Kidney (tissue), 14 donors: ENCODE measurements around the gene KBTBD13. TPM values are rescaled to one million over a fixed set of nuclear protein-coding genes. Genes with fewer than 3 reads are reported as not detected.

Experiments used
- DNase-seq, 5 donors: peaks; one replicate each; pipeline ENCODE4 v3.0.0-alpha.2; 2013 to 2020
- FAIRE-seq: peaks from 2 replicates; lab custom pipeline; 2012; peaks lifted over from hg19 to GRCh38; lab: Jason Lieb, UNC
- H3K27ac ChIP-seq, 2 donors: one replicate each; pipeline ENCODE4 v1.7.0; 2013; ENCODE audit warnings: low read depth in 2 of 2, low read length in 2 of 2, inconsistent platforms in 1 of 2
- H3K27me3 ChIP-seq: one replicate; pipeline ENCODE4 v1.7.1; 2013; ENCODE audit warnings: low read length, inconsistent platforms; ENCODE audit not compliant: control insufficient read depth, insufficient read depth
- H3K36me3 ChIP-seq, 3 donors: one replicate each; pipeline versions ENCODE4 v1.7.0 to v1.7.1; 2013; ENCODE audit warnings: low read length in 3 of 3, control low read depth in 1 of 3, inconsistent platforms in 1 of 3; ENCODE audit not compliant: insufficient read depth in 3 of 3, control insufficient read depth in 2 of 3
- H3K4me1 ChIP-seq, 3 donors: one replicate each; pipeline versions ENCODE4 v1.7.0 to v1.7.1; 2013; ENCODE audit warnings: low read length in 3 of 3, inconsistent platforms in 1 of 3, low read depth in 1 of 3; ENCODE audit not compliant: control insufficient read depth in 2 of 3, insufficient read depth in 2 of 3
- H3K4me3 ChIP-seq, 3 donors: one replicate each; pipeline versions ENCODE4 v1.7.0 to v1.8.1; 2013; ENCODE audit warnings: low read length in 3 of 3, control low read depth in 1 of 3, inconsistent platforms in 1 of 3
- H3K9ac ChIP-seq, 3 donors: one replicate each; pipeline versions ENCODE4 v1.7.0 to v1.7.1; 2013; ENCODE audit warnings: low read length in 3 of 3, control low read depth in 1 of 3, inconsistent platforms in 1 of 3
- H3K9me3 ChIP-seq, 3 donors: one replicate each; pipeline versions ENCODE4 v1.7.0 to v1.7.1; 2013; ENCODE audit warnings: low read length in 3 of 3, control low read depth in 1 of 3, inconsistent platforms in 1 of 3; ENCODE audit not compliant: control insufficient read depth in 2 of 3, insufficient read depth in 1 of 3
- intact Hi-C: fragments of 100-400 bp; cut with DNase I; formaldehyde crosslinking; loops from one replicate; pipeline ENCODE4 v1.11.1; 2022
- polyA plus RNA-seq: library from polyadenylated mRNA; stranded (reverse); fragments of 350-450 nt; fragmentation: Illumina TruSeq; extraction: RNeasy Lipid Tissue Mini Kit (QIAGEN cat#74804); gene quantifications from one replicate; pipeline ENCODE4 v1.2.3, GENCODE V29; 2014; ENCODE audit warnings: low read depth, low replicate concordance; ENCODE audit not compliant: insufficient read depth
- total RNA-seq: library from RNA; stranded (reverse); fragmentation: NEBNext Ultra II Directional; extraction: Animal tissue kit (Norgen Biotek cat#: 25700); gene quantifications from one replicate; pipeline ENCODE4 v1.2.1, GENCODE V29; 2021
- TF ChIP-seq, protein P1 (sequence below): IDR thresholded peaks from 3 replicates; pipeline ENCODE4 v1.5.1; 2012; ENCODE audit warnings: mild to moderate bottlenecking, moderate library complexity, borderline replicate concordance; ENCODE audit not compliant: insufficient read depth; ENCODE audit errors: extremely low read depth
- donor health status: control.
- donor health status: control.
- donor health status: control.
- donor health status: control.
- donor health status: control.
- donor health status: DM: yes; HTN: yes; CAD: no.
- donor health status: Normal renal cell carcinoma (clear cell type).

The KBTBD13 gene
- total and polyA plus RNA-seq, 2 donors from 2014 or later, result 0.06 TPM; not detected in 1

DNA sequence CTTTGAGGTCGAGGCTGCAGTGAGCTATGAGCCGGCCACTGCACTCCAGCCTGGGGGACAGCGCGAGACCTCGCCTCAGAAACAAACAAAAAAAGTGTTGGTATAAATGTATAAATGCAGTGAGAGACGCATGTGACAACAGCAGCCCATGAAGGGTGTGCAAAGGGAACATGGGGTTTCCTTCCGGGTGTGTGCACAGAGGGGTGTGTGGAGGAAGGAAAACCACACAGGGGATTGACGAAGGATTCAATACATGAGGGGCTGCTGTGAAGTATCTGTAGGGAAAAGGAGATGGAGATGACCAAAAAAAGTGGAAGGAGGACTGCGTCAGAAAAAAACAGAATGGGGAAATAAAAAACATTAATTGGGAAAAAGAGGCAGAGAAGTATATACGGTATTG is 48.2 kb upstream of the KBTBD13 start:
- Histone ChIP-seq H3K36me3 (peaks cover 0 to 5% (median 3%) of the 10 kb centered on the region in 3 donors), H3K27ac (no peak overlapping the region), H3K9ac (peak overlapping the region in 2 of 3 donors; percentile 57 to 60), H3K27me3 (no peaks in the 10 kb centered on the region), H3K4me1 (peaks cover 0 to 14% (median under 1%) of the 10 kb centered on the region in 3 donors), H3K9me3 (no peaks in the 10 kb centered on the region), H3K4me3 (peak overlapping the region; percentile 73 to 88 (median 74))
- intact Hi-C loops, result no loop called here
- TF ChIP-seq, protein P1, sequence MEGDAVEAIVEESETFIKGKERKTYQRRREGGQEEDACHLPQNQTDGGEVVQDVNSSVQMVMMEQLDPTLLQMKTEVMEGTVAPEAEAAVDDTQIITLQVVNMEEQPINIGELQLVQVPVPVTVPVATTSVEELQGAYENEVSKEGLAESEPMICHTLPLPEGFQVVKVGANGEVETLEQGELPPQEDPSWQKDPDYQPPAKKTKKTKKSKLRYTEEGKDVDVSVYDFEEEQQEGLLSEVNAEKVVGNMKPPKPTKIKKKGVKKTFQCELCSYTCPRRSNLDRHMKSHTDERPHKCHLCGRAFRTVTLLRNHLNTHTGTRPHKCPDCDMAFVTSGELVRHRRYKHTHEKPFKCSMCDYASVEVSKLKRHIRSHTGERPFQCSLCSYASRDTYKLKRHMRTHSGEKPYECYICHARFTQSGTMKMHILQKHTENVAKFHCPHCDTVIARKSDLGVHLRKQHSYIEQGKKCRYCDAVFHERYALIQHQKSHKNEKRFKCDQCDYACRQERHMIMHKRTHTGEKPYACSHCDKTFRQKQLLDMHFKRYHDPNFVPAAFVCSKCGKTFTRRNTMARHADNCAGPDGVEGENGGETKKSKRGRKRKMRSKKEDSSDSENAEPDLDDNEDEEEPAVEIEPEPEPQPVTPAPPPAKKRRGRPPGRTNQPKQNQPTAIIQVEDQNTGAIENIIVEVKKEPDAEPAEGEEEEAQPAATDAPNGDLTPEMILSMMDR, result no peak
- DNase-seq (no peak), FAIRE-seq (no peak)

DNA sequence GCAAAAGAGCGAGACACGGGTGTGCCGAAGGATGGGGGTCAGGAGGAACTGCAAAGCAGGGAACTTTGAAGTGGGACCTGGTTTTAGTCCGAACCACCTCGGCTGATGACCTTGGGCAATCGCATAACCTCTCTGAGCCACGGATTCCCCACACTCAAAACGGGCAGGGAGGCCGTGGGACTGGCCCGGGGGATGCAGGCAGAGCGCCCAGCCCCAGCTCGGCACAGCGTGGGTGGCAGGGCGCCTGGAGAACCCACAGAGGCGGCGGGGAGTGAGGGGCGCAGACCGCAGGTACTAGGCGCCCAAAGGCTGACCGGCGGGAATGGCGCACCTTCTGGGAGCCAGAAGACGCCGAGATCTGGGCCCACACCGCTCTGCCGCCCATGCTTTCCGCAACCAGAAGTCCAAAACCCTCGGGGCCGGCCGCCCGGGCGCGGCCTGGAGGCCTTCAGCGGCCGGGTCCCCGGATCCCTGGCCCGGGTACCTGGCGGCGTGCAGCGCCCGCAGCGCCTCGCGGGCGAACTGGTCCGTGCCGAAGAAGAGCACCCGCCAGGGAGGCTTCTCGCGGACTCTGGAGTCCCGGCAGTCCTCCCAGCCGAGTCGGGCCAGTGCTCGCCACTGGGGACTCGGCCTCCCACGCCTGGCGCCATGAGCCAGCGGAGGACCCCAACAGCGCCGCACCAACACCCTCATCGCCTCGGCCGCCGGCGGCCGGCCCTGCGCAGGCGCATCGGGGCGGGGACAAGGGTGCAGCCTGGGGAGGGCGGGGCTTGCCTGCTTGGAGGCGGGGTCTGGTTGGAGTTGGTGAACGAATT is 47.4 kb upstream of the KBTBD13 start, which contains the start of gene MTFMT:
Gene MTFMT, minus strand, starts transcription at position 719 of the 815 bp plus-strand sequence. Its CDS starts 26 bp downstream, at position 693.
- DNase-seq (peak; percentile 93 to 96 (median 95)), FAIRE-seq (no peak)
- Histone ChIP-seq H3K9ac (peak within 1 kb of the TSS; percentile 57 to 85 (median 60)), H3K27me3 (no peaks in the 10 kb centered on the region), H3K36me3 (peaks cover 0 to 5% (median 3%) of the 10 kb centered on the region in 3 donors), H3K4me1 (peaks cover 0 to 19% (median 3%) of the 10 kb centered on the region in 3 donors), H3K27ac (no peak within 1 kb of the TSS), H3K4me3 (peak within 1 kb of the TSS; percentile 73 to 88 (median 74)), H3K9me3 (no peaks in the 10 kb centered on the region)
- TF ChIP-seq, protein P1, result no peak
- intact Hi-C loops, result no loop called here

DNA sequence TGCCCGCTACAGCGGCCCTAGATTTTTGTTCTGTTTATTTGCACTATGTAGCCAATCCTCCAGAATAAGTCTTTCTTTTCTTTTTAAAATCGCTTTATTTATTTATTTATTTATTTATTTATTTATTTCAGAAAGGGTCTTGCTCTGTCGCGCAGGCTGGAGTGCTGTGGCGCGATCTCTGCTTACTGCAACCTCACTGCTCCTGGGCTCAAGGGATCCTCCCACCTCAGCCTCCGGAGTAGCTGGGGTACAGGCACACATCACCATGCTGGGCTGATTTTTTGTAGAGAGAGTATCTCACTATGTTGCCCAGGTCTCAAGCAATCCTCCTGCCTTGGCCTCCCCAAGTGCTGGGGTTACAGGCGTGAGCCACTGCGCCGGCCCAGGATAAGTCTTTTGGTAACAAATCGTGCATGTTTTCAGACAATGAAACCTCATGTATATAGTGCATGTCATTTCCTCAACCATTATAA is 46.8 kb upstream of the KBTBD13 start:
- Histone ChIP-seq H3K27ac (no peak overlapping the region), H3K4me3 (peak overlapping the region in 1 of 3 donors; percentile 73), H3K36me3 (peaks cover 0 to 3% (median 3%) of the 10 kb centered on the region in 3 donors), H3K4me1 (peaks cover 0 to 19% (median 3%) of the 10 kb centered on the region in 3 donors), H3K27me3 (no peaks in the 10 kb centered on the region), H3K9ac (no peak overlapping the region), H3K9me3 (no peaks in the 10 kb centered on the region)
- intact Hi-C loops, result no loop called here
- DNase-seq, result no peak
- FAIRE-seq, result no peak
- TF ChIP-seq, protein P1, result no peak
